PC-9 (cell line): ENCODE data around the gene DAND5. TPM values are rescaled to one million over a fixed set of nuclear protein-coding genes. Genes with fewer than 3 reads are reported as not detected.

Experiments used
- BruUV-seq: library from RNA; stranded (reverse); fragments of 400-500 nt; replicated peaks from 2 replicates; lab custom pipeline; 2021; lab: Mats Ljungman, UMichigan
- CTCF ChIA-PET: fragments of 300-600 bp; sonication (Branson Sonifier 250); formaldehyde crosslinking; loops from one replicate; lab custom pipeline; 2022; ENCODE audit warnings: antibody characterized with exemption; lab: Charles Lee
- POLR2A ChIA-PET: fragments of 300-600 bp; sonication (Branson Sonifier 250); formaldehyde crosslinking; loops from one replicate; lab custom pipeline; 2022; ENCODE audit warnings: antibody characterized with exemption; ENCODE audit not compliant: unreplicated experiment; lab: Charles Lee
- DNase-seq, 2 experiments: peaks; one replicate each; pipeline versions ENCODE4 v3.0.0 to v3.0.0-alpha.2; 2015 to 2022; ENCODE audit warnings: mixed read lengths in 1 of 2
- H2AFZ ChIP-seq: fragments of 200-600 bp; sonication (generic); 2 replicates; pipeline ENCODE4 v1.8.1; 2017; ENCODE audit warnings: antibody characterized with exemption
- H3F3A ChIP-seq: fragments of 200-600 bp; sonication (generic); 2 replicates; pipeline ENCODE4 v1.8.1; 2017; ENCODE audit warnings: antibody characterized with exemption, mild to moderate bottlenecking, low read depth; ENCODE audit not compliant: insufficient read depth
- H3K27ac ChIP-seq: fragments of 200-600 bp; sonication (generic); 2 replicates; pipeline ENCODE4 v1.6.1; 2016; ENCODE audit warnings: mixed run types
- H3K27me3 ChIP-seq: fragments of 200-600 bp; sonication (generic); 2 replicates; pipeline ENCODE4 v1.6.1; 2016; ENCODE audit warnings: low read depth, mixed run types; ENCODE audit not compliant: insufficient read depth
- H3K36me3 ChIP-seq: fragments of 200-600 bp; sonication (generic); 2 replicates; pipeline ENCODE4 v1.6.1; 2016; ENCODE audit warnings: low read depth, mixed run types
- H3K4me1 ChIP-seq: fragments of 200-600 bp; sonication (generic); replicated peaks from 2 replicates; pipeline ENCODE4 v1.6.1; 2016; ENCODE audit warnings: mixed run types; ENCODE audit not compliant: insufficient read depth
- H3K4me2 ChIP-seq: fragments of 200-600 bp; sonication (generic); 2 replicates; pipeline ENCODE4 v1.6.1; 2017; ENCODE audit warnings: mixed run types
- H3K4me3 ChIP-seq: fragments of 200-600 bp; sonication (generic); 2 replicates; pipeline ENCODE4 v1.6.1; 2016; ENCODE audit warnings: mixed run types
- H3K79me2 ChIP-seq: fragments of 200-600 bp; sonication (generic); 2 replicates; pipeline ENCODE4 v1.6.1; 2017; ENCODE audit warnings: low read depth, mixed run types
- H3K9me2 ChIP-seq: fragments of 200-600 bp; sonication (generic); 2 replicates; pipeline ENCODE4 v1.8.1; 2017; ENCODE audit warnings: mild to moderate bottlenecking; ENCODE audit not compliant: insufficient read depth
- H3K9me3 ChIP-seq: fragments of 200-600 bp; sonication (generic); 2 replicates; pipeline ENCODE4 v1.8.1; 2016; ENCODE audit warnings: low read depth; ENCODE audit not compliant: insufficient read depth
- H4K20me1 ChIP-seq: fragments of 200-600 bp; sonication (generic); 2 replicates; pipeline ENCODE4 v1.8.1; 2017; ENCODE audit not compliant: insufficient read depth
- EZH2 ChIP-seq: fragments of 200-600 bp; sonication (generic); IDR thresholded peaks from 2 replicates; pipeline ENCODE4 v1.8.0; 2017; ENCODE audit warnings: antibody characterized with exemption, low read depth
- intact Hi-C: fragments of 100-400 bp; cut with micrococcal nuclease; formaldehyde crosslinking; loops from one replicate; pipeline ENCODE4 v1.10.0; 2022; ENCODE audit not compliant: unreplicated experiment
- total RNA-seq: library from RNA; stranded (reverse); gene quantifications from 2 replicates; pipeline ENCODE4 v1.2.3, GENCODE V29; 2021
- TF ChIP-seq, protein P1 (sequence below): fragments of 200-600 bp; sonication (generic); conservative IDR thresholded peaks from 2 replicates; pipeline ENCODE4 v1.6.1; 2017; ENCODE audit warnings: mixed run types, antibody characterized with exemption, mild to moderate bottlenecking, moderate library complexity

The DAND5 gene
- total RNA-seq, 1 experiment from 2014 or later: 0.20 TPM

DNA sequence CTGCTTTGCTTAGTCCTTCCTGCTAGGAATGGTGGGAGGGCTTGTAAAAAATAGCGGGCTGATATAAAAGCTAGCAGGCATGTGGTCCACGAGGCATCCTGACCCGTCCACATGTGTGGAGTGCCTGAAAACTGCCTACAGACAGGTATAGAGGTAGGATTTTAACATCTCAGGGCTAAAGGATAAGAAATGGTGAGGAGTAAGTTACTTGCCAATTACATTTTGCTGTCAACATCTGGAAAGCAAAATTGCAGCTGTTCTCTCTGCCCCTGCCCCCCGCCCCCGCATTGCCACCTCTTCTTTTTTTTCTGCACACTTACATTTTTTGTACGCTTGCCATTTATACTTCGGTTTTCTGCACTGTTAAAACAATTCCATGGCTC, 46.9 kb downstream of the DAND5 start:
- H3K4me1 ChIP-seq: peaks cover 13% of the 10 kb centered on the region
- H3K4me3 ChIP-seq: no peak overlapping the region
- no peak overlapping the region for H3K4me2 ChIP-seq
- ChIA-PET POLR2A (no interaction called here), CTCF (no interaction called here)
- no peaks in the 10 kb centered on the region for H4K20me1 ChIP-seq
- intact Hi-C loops: no loop called here
- H3K9me2 ChIP-seq: no peaks in the 10 kb centered on the region
- TF ChIP-seq, protein P1, sequence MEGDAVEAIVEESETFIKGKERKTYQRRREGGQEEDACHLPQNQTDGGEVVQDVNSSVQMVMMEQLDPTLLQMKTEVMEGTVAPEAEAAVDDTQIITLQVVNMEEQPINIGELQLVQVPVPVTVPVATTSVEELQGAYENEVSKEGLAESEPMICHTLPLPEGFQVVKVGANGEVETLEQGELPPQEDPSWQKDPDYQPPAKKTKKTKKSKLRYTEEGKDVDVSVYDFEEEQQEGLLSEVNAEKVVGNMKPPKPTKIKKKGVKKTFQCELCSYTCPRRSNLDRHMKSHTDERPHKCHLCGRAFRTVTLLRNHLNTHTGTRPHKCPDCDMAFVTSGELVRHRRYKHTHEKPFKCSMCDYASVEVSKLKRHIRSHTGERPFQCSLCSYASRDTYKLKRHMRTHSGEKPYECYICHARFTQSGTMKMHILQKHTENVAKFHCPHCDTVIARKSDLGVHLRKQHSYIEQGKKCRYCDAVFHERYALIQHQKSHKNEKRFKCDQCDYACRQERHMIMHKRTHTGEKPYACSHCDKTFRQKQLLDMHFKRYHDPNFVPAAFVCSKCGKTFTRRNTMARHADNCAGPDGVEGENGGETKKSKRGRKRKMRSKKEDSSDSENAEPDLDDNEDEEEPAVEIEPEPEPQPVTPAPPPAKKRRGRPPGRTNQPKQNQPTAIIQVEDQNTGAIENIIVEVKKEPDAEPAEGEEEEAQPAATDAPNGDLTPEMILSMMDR: no peak
- no peak for TF ChIP-seq EZH2
- H3K27me3 ChIP-seq: peaks cover 7% of the 10 kb centered on the region; the same call in 1 of the 2 replicates
- no peaks in the 10 kb centered on the region for H3F3A ChIP-seq
- H3K79me2 ChIP-seq: no peaks in the 10 kb centered on the region
- H3K9me3 ChIP-seq: no peaks in the 10 kb centered on the region
- no peak overlapping the region for H2AFZ ChIP-seq
- H3K27ac ChIP-seq: no peak overlapping the region
- no TSS peak for BruUV-seq
- DNase-seq: no peak
- H3K36me3 ChIP-seq: no peaks in the 10 kb centered on the region

DNA sequence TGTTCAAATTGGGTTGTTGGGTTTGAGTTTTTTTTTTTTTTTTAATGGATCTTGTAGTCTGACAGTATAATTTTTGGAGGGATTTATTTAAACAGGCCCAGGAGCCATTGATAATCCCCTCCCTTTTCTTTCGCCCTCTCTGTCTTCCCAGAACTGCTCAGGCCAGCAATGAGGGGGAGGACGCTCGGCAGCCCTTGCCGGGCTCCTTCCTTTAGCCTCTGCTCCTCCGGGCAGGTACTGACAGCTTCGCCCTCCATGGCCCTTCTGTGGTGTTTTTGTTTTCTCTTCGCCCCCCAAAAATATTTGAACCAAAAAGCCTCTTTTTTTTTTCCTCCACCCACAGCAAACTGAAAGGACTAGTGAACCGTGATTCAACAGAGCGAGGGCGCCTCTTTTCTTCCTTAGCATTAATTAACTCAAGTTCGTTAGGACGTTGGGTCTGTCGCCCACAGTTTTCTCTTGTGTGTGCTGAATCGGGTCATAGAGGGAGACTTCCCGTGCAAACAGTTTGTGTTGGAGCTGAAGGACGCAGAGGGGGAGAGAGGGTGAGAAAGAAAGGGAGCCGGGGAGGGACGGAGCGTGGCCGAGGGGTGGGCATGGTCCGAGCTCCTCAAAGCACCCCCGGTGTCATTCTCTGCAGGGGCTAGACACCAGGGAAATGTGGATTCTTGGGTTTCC, 47.4 kb downstream of the DAND5 start:
- H3K4me2 ChIP-seq: no peak overlapping the region
- H3K4me3 ChIP-seq: no peak overlapping the region
- H4K20me1 ChIP-seq: no peaks in the 10 kb centered on the region
- intact Hi-C loops: no loop called here
- peaks cover 9% of the 10 kb centered on the region; the same call in 1 of the 2 replicates for H3K27me3 ChIP-seq
- H3K9me3 ChIP-seq: no peaks in the 10 kb centered on the region
- peaks cover 13% of the 10 kb centered on the region for H3K4me1 ChIP-seq
- no peaks in the 10 kb centered on the region for H3K79me2 ChIP-seq
- no peak for TF ChIP-seq EZH2
- TF ChIP-seq, protein P1: no peak
- CTCF ChIA-PET: interaction anchor here (0.6 kb wide), 1 partner anchor 17 kb away, joined by 5 read pairs; no protein-coding TSS in a partner anchor
- no peak overlapping the region for H2AFZ ChIP-seq
- POLR2A ChIA-PET: no interaction called here
- H3K9me2 ChIP-seq: no peaks in the 10 kb centered on the region
- no peaks in the 10 kb centered on the region for H3F3A ChIP-seq
- no TSS peak for BruUV-seq
- DNase-seq: no peak
- H3K27ac ChIP-seq: no peak overlapping the region
- no peaks in the 10 kb centered on the region for H3K36me3 ChIP-seq

DNA sequence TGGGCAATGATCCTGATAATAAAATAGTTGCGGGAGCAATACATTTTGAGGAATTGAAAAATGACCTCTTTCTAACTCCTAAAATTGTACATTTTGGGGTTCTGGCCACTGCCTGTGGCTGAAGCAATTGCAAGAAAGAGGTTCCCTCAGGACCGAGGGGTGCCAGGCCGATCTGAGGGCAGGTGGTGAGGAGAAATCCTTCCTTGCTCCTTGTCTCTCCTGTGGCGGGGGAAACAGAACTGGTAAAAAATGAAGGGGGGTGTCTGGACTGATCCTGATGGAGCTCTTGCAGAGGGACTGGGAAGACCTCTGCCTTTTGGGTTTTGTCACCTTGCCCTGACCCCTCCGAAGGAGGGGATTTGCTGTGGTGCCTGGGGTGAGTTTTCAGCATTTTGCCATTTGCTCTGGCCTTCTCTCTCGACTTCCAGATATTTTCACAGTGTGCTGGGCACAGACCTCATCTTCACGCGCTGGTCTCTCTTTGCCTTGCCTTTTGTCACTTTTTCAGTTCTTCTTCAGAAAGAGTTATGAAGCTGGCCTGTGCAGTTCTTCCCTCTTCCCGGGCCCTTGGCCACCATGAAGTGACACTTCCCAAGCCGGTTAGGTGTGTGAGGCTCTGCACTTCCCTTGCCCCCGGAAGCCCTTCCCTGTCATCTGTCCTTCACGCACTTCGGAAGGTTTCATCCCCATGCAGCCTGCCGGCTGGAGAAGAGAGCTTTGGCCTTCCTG, 48.1 kb downstream of the DAND5 start:
- Histone ChIP-seq H3K9me2 (no peaks in the 10 kb centered on the region), H3K4me1 (peaks cover 13% of the 10 kb centered on the region), H4K20me1 (no peaks in the 10 kb centered on the region), H3K27ac (no peak overlapping the region), H3F3A (no peaks in the 10 kb centered on the region), H3K9me3 (no peaks in the 10 kb centered on the region), H2AFZ (no peak overlapping the region), H3K36me3 (no peaks in the 10 kb centered on the region), H3K79me2 (no peaks in the 10 kb centered on the region), H3K4me2 (no peak overlapping the region), H3K27me3 (peaks cover 13% of the 10 kb centered on the region; the same call in 1 of the 2 replicates), H3K4me3 (no peak overlapping the region)
- no peak for DNase-seq
- TF ChIP-seq, protein P1: no peak
- no peak for TF ChIP-seq EZH2
- ChIA-PET POLR2A (no interaction called here), CTCF (no interaction called here)
- intact Hi-C loops: no loop called here
- BruUV-seq: no TSS peak
